NCI-H1694 (cell line): ENCODE data around the gene TMEM107.

Experiments
- DNase-seq: peaks from one replicate; lab custom pipeline; 2025; lab: John Stamatoyannopoulos, UW

TMEM107 gene

DNA sequence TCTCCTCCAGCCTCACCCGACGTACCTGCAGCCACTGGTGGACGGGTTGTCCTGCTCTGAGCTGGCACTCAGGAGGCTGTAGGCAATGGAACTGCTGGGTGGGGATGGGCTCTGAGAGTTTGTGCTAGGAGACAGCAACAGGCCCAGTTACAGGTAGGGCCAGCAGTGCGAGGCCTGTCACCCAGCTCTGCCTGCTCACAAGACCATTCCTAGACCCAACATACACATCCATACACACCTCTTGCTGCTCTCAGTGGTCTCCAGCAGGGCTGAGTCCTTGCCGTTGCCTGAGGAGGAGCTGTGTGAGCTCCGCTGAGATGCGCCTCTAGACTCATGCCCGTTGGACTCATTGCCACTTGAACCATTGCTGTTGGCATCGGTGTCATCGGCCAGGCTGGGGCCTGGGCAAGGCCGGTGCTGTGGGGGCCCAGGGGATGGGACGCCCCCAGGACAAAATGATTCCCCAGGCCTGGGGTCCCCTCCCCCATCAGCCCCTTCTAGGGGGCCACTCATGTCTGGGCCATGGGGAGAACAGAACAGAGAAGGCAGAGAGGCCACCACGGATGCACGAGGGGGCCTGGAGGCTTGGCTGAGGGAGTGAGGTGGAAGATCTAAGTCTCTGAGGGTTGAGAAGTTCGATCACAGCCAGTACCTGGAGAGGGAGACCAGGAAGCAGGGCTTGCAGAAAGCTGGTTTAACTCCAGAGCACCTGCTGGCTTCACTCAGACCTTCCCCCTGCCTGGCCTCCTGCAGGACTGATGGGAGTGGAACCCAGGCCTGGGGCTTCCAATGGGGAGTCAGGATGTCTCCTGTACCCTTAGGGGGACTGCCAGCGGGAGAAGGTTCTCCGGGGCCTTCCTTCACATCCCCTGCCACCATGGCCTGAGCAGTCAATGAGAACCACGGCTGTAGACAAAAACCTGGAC lies 25.7 kb downstream of the TMEM107 start:
- no peak for DNase-seq

- DNase-seq = no peak
Observed at GRCh38 chr17:8149419-8150193, 26.6 kb downstream of the TMEM107 start.

DNA sequence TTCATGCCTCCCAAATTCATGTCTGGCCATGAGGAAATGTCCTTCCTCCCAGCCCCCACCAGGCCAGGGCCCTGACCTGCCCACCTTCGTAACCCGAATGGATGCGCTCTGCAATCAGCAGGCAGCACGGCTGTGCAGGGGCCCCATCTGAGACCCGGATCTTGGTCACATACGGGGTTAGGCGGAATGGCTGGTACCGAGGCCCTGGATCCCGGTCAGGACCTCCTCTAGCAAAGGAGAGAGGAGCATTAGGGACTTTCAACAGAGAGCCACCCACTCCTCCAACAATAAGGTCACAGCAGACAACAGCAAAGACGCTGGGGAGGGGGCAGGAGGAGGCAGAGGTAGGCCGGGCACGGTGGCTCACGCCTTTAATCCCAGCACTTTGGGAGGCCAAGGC lies 27.6 kb downstream of the TMEM107 start:
- DNase-seq = no peak

DNA sequence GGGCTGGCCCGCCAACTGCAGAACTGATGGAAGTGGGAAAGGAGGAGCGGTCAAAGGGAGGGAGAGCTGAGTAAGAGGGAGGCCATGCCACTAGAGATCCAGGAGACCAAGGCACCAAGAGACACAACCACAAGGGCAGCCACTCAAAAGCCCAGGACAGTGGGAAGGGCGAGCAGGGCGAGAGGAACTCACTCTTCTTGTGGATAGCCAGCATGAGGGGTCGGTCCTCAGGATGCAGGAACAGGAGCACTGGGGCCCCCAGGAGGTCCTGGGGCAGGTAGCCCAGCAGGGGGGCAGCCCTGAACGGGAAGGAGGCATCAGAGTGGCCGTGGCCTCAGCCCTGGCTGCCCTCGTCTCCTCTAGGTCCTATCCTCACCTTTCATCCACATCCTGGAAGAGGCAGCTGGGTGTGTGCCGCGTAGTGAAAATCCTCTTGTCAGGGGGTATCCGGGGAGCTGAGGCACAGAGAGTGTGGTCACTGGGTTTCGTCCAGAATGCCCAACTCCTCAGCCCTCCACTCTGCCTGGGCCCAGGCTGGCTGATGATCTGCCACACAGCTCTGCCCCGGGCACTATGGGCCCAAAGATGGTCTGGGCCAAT lies 28.3 kb downstream of the TMEM107 start:
- no peak for DNase-seq

- no peak for DNase-seq
Observed at GRCh38 chr17:8147141-8147804, 28.9 kb downstream of the TMEM107 start.

DNA sequence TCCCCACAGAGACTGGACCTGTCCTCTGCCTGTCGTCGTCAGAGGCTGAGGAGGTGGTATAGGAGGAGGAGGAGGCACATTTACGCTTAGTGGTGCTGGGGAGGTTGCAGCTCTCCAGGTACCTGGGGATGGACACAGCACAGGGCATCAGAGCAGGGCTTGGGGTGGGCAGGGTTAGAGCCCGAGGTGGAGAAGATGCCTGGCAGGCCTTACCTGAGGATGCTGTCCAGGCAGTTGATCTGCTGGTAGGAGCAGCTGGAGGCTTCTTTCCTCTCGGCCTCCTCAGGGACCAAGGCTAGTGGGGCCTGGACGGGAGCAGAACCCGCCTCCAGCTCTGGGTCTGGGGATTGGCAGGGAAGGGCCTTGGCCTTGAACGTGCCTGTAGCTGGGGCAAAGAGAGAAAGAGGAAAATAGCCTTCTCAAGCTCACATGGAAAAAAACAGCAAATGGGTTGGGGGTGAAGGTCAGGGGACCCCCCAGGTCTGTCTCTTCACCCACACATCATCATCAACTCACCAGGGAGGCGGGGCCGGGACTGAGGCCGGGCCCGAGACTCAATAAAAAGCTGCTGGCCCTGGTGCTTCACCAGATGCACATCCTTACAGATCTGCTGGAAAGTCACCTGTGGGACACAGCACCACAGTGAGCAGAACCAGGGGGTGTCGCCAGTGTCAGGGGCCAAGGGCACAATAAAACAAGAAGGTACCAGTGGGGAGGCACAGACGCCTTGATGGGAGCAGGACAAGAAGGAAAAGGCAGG lies 29.6 kb downstream of the TMEM107 start:
- DNase-seq = no peak

GRCh38 chr17:8145811-8146210 lies 30.4 kb downstream of the TMEM107 start:
- DNase-seq = no peak

DNA sequence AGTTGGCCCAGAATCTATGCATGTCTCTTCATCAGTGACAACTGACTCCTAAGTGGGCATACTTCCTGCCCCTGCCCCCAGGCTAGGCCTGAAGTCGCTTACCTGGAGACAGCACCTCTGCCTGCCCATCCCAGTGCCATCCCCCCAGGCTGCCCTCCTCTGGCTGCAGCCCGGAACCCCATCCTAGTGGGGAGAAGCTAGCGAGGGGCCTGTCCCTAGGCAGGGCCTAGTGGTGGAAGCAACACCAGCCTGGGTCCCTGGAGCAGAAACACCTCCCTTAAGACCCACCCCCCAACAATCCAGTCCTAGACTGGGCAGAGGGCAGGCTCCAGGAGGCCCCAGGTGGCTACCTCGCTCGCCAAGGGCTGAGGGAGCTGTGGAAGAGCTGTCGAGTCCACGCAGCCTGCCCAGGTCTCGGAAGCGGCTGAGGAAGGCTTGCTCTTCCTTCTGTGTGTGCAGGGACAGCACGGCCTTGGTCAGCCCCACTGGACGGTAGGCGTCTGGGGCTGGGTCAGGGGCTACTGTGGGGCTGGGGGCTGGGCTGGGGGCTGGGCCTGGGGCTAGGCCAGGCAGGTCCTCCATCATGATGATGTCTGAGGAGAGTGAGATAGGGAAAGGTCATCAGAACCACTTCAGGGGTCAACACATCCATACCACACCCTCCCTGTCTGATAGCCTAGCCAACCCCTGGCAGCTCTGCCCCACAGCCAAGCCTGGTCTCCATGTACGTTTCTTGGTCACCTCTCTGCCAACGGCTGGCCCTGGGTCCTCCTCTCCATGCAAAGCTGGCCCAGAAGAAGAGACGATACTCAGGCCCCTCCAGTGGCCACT lies 31.6 kb downstream of the TMEM107 start:
- DNase-seq = no peak

DNA sequence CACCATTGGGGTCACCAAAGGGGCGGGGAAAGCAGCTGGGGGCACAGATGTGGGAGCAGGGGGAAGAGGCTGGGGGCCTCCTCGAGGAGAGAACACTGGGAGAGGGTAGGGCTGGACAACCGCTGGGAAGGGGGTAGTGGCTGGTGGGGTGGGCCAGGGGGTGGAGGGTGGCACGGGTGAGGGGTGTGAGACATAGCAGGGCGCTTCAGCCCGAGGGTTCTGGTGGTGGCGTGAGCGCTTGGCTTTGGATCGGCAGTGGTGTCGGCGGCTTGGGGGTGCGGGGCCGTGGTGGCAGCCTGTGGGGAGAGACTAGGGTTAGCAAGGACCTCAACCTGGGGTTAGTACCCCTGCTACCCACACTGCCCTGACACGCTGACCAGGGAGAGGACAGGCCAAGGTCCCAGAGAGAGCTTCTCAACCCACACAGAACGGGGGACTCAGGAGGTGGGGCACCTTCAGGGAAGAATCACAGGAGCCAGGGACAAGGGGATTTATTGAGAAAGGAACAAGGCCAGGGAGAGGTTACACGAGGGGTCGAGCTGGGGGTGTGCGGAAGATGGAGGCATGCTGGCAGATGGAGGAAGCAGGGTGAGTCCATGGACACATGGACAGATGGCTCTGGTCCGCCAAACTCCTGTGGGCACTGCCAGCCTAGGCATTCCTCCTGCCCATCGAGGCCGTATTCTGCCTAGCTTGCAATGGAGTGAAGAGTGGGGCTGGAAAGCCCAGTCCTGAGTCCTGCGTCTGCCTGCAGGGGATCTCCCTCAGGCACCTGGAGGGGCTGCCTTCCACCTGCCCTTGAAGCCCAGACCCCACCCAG lies 32.4 kb downstream of the TMEM107 start:
- no peak for DNase-seq

- no peak for DNase-seq
Observed at GRCh38 chr17:8142887-8143580, 33.1 kb downstream of the TMEM107 start.

GRCh38 chr17:8142158-8142886 lies 33.9 kb downstream of the TMEM107 start:
- no peak for DNase-seq

GRCh38 chr17:8141741-8142140 lies 34.4 kb downstream of the TMEM107 start:
- DNase-seq = no peak

- DNase-seq = no peak
Observed at GRCh38 chr17:8141045-8141444, 35.1 kb downstream of the TMEM107 start.

GRCh38 chr17:8140065-8141029 lies 35.8 kb downstream of the TMEM107 start:
- no peak for DNase-seq

DNA sequence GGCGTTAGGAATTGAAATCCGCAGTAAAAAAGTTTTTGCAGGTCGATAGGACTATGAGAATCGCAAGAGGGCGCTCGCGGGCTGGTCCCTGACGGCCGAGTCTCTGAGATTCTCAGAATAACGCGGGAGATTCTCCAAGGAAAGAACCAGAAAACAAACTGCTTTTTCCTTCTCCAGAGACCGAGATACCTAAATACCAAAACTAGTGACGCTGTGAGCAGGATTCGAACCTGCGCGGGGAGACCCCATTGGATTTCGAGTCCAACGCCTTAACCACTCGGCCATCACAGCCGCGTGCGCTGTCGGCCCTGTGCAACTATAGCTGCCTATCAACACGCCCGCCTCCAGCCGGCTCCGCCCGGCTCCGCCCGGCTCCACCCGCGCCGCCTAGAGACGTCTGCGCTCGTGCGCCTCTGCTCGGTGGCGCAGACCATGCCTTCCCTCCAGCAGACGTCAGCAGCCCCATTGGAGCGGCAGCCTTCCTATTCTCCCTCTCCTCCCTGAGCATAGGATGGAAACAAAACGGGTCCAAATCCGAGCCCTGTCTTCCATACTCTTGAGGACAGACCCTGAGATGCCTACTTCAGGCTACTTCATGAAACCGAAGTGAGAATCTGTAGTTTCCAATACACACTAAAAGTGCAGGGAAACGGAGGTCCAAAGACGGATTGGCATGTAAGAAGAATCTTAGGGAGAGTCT lies 37.4 kb downstream of the TMEM107 start:
- DNase-seq = peak; percentile 98

- no peak for DNase-seq
Observed at GRCh38 chr17:8138374-8138671, 37.9 kb downstream of the TMEM107 start.
